ENCODE measurements around the gene GPR148.

Gene GPR148

DNA sequence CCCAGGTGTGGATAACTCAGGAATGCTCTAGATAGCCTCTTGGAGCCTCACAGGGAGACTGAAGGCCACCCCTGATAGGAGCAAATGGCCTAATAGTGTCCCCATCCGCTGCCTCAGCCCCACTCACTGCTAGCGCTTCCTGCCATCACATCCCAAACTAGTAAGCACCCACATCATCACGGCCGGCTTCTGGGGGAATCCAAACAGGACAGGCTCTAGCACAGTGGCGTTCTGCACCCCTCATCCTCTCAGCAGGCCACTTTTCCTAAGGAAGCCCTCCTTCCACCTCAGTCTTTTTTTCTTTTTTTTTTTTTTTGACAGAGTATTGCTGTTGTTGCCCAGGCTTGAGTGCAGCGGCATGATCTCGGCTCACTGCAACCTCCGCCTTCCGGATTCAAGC, 20.2 kb downstream of the GPR148 start:
- no peak for DNase-seq (ENCODE audit: low read depth in 2 of 2, low spot score in 1 of 2)

DNA sequence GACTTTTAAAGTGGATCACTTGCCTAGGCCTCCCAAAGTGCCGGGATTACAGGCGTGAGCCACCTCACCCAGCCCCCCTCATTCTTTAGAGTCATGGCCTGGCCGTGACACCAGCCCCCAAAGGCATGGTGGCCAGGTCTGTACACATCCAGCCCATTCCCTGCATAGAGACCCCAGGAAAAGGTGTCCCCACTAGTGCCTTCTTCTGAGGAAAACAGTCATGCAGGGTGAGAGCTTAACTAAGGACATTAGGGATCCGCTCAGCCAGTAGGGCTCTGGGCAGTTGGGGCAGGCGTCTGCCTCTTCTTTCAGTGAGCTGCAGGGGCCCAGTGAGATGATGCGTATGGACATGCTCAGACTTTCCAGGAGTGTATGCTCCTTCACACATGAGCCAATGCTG, 20.8 kb downstream of the GPR148 start:
- DNase-seq (ENCODE audit: low read depth in 2 of 2, low spot score in 1 of 2), result no peak

DNA sequence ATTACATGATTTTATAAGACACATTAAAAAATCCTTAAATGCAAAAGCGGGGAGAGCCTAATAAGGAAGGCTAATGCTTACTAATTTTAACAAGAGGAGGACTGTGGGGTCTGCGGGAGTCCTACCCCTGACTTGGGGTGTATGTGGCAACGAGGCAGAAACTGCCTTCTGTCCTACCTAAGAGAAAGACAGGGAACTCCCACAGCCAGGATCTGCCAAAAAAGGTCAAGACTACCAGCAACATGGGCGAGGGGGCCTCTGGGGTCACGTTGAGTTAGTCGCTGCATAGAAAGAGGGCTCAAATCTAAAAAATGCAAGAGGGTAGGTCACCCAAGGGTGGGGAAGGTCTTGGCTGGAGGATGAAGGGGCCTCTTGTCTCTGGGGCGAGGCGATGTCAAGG, 25.9 kb downstream of the GPR148 start:
- no peak for DNase-seq (ENCODE audit: low read depth in 2 of 2, low spot score in 1 of 2)

DNA sequence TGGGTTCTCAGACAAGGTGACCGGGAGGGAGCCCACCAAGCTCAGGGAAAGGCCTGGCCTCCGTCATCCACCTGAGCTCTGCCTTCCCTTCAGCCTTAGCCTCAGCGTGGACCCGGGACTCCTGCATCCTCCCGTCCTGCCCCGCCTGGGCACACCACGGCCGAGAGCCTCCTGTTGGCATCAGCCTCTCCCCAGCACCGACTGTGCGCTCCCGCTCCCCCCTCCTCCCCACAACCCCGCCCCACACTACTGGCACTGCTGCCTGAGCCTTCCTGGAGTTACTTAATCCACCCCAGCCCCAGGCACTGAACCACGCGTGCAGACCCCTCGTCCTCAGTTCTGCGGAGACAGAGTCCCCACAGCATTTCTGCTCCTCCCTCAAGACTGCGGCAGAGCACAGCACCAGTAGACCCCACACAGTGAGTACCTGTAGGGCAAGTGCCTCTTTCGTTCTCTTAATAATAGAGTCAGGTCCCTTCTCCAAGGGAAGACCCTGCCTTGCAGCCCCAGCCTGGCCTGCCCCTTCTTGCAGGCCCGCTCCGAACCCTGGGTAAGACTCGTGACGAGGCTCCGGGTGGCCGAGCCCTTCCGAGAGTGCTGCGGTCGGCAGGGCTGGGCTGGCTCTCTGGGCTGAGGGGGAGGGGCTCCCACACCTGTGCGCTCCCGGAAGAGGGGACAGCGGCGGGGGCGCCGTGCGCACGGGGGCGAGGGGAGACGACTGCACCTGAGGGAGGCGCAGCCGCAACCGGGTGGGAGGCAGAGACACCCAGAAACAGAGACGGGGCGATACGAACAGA, 26.6 kb downstream of the GPR148 start, which contains the start of gene AMER3:
AMER3 (plus strand) TSS at position 285 of the 797 bp plus-strand sequence. CDS start 6,533 bp downstream, outside the sequence.
- DNase-seq (ENCODE audit: low read depth in 2 of 2, low spot score in 1 of 2), result no peak

DNA sequence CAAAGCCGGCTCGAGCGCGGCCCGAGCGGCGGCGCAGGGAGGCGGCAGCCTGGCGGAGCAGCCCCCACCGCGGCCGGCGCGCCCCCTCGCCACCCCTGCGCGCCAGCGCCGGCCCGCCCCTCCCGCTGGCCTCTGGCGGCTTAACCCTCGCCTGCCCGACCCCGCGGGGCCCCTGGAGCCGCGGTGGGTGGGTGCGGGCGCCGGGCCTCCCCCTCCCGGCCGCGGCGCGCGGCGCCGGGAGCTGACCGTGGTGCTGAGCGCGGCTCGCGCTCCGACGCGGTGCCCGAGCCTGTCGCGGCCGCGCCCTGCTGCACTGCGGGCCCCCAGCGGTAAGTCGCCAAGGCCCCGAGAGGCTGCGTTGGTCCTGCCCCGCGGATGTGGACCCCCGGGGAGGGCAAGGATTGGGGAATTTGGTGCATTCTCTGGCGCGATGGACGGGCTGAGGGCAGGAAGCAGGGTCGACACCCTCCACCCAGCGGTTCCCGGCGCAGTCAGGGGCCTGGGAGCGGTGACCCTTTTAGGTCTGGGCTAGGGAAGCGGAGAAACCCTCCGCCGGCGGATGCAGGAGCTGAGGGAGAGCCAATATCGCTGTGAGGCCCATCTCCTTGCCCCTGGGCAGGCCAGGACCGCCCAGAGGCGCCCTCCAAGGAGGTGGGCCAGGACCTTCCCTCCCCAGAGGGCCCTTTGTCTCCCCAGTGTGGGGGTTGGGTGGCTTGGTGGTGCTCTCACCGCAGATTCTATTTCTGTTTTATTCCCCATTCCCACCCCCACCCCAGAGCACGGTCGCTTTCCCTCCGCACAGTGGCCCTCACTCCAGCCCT, 27.4 kb downstream of the GPR148 start:
- no peak for DNase-seq (ENCODE audit: low read depth in 2 of 2, low spot score in 1 of 2)

DNA sequence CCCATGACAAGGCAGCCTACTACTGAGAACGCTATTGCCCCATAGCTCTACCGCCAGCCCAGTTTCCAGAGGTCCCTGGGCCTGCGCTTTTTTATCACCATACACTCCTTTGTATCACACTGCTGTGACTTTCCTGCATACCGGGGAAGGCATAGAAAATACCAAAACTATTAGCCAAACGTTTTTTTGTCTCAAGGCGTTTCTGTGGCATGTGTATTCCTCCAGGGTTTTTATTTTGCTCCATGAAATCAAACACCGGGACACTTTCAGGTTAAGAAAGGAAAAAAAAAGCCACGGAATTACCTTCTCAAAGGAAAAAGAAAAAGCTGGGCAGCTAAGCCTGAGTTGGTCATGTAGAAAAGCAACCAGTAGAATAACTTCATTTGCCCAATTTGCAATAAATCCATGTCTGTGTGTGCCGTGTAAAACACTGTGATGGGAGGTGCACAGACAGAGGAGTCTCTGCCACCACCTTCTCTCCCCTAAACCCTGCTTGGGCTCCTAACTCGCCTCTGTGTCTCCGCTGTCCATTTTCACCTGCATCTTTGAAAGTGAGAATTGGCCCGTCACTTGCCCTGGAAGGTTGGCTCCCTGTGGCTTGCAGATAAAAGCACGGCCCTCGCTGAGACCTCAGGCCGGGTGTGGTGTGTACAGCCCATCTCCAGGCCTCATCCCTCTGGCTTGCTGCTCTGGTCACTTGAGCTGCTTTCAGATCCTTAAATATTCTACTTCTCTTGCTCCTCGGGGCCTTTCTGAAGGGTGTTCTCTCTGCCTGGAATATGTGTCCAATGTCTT, 28.2 kb downstream of the GPR148 start:
- DNase-seq (ENCODE audit: low read depth in 2 of 2, low spot score in 1 of 2), result no peak

DNA sequence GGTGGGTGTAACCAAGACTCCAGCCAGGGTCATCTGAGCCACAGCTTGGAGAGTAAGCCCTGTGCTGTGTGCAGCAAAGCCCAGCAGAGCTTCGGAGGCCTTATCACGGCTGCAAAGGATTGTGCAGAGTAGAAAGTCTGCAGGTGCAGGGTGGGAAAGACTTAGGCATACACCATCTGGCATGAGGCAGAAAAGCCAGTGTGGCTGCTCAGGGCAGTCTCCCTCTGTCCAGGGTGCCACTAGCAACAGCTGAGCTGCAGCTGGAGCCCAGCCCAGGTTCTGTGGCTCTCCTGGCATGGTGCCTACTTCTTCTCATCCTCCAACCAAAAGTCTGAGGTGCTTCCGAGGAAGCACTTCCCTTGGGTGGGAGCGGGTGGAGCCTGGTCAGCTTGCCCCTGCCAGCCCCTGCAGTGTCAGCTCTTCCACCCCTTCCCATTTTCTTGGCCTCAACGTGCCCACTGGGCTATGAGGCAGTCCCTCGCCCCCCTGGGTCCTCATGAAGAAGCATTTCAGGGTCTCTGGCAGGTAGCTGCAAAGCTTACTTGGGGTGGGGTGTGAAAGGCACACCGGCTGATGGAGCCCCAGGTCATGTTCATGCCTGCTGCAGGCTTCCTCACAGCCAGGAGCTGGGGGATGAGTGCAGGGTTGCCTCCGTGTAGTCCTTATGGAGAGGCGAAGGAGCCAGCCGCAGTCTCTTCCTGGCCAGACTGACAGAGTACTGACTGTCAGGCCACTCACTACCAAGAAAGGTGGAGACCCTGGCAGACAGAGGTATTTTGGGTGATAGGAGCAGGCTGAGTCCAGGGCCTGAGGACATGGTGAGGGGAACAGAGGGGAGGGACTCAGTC, 31.3 kb downstream of the GPR148 start:
- no peak for DNase-seq (ENCODE audit: low read depth in 2 of 2, low spot score in 1 of 2)

DNA sequence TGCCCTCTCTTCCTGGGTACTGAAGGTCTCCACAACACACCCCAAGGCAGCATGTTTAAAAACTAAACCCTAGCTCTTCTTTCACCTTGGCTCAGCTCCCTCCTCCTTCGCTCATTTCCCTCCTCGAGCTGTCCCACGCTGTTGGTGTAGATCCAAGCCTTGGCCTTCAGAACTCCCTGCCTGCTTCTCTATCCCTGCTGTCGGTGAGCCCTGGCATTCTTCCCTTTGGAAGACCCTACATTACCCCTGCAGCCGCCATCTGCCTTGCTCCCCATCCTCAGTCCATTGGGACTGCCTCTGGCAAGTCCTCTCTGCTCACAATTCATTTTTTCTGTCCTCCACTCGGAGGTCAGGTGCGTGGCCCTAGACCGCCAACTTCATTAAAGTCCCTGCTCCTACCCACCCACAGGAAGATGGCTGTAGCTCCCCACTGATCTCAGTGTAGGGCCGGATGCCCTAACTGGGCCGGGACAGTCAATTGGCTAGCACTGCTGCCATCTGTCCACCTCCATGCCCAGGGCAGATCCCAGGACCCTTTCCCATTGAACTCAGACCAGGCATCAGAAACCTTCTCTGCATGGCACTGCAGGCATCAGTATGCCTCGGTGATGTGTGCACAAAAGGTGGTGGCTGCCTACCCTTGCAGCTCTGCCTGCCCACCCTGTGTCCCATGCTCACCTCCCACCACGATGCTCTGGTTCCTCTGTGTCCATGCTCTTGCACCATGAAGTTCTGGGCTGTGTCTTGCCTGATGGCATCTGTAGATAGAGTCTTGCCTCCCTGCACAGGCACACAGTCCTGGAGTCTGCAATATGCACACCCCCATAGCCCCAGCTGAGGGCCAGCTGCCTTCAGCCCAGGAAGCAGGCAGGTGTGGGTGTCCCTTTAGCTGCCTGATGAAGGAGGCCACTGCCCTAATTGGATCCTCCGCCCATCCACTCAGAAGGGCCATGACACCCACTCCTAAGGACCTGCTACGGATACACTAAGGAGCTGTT, 32.2 kb downstream of the GPR148 start:
- no peak for DNase-seq (ENCODE audit: low read depth in 2 of 2, low spot score in 1 of 2)

DNA sequence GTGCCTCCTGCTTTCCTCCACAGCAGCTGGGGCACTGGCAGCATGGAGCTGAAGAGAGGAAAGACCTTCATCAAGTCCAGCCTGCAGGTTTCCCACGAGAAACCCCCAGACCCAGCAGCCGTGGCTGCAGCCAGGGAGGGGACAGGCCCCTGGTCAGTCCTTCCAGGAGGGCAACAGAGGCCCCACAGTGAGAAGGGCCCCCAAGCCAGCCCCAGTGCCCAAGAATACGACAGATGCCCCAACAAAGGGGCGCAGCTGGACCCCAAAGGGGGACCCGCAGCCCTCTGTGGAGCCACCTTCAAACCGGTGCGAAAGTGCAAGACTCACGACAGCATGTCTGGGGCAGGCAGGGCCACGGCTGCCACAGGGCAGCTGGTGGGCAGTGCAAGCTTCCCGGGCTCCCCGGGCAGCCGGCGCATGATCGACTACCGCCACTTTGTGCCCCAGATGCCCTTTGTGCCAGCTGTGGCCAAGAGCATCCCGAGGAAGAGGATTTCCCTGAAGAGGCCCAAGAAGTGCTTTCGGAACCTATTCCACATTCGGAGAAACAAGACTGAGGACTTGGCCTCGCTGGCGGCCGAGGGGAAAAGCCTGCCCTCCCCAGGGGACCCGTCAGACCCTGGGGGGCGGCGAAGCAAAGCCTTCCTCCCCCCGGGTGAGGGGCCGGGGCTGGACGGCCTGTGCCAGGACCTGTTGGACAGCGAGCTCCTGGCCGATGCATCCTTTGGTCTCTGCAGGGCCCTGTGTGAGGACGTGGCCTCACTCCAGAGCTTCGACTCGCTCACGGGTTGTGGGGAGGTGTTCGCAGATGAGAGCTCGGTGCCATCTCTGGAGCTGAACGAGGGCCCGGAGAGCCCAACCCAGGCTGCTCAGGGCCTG, 33.4 kb downstream of the GPR148 start:
- no peak for DNase-seq (ENCODE audit: low read depth in 2 of 2, low spot score in 1 of 2)

DNA sequence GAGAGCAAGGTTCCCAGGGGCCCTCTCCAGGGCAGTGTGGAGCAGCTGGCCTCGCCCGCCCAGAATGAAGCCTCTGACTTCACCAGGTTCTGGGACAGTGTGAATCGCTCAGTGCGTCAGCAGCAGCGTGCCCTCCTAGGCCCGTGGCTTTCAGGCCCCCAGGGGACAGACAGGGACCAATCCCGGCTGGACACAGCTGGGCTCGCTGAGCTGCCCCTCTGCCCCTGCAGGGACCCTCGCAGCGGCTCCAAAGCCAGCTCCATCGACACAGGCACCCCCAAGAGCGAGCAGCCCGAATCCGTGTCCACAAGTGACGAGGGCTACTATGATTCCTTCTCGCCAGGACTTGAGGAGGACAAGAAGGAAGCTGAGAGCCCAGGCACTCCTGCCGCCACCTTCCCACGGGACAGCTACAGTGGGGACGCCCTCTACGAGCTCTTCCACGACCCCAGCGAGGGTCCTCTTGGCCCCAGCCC, 34.1 kb downstream of the GPR148 start:
- no peak for DNase-seq (ENCODE audit: low read depth in 2 of 2, low spot score in 1 of 2)

DNA sequence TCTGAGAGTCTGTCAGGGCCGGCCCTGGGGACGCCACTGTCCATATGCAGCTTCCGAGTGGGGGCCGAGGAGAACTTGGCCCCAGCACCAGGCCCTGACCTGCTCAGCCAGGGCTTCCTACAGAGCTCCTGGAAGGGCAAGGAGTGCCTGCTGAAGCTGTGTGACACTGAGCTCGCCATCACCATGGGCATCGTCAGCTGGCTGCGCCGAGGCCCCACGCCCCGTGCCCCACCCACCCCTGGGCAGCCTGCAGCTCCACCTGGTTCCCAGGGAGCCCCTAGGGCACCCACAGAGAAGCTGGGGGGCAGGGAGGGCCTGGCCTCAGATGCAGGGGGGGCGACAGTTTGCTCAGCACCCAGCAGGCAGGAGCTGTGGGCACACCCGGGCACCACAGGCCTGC, 34.5 kb downstream of the GPR148 start:
- DNase-seq (ENCODE audit: low read depth in 2 of 2, low spot score in 1 of 2), result no peak

DNA sequence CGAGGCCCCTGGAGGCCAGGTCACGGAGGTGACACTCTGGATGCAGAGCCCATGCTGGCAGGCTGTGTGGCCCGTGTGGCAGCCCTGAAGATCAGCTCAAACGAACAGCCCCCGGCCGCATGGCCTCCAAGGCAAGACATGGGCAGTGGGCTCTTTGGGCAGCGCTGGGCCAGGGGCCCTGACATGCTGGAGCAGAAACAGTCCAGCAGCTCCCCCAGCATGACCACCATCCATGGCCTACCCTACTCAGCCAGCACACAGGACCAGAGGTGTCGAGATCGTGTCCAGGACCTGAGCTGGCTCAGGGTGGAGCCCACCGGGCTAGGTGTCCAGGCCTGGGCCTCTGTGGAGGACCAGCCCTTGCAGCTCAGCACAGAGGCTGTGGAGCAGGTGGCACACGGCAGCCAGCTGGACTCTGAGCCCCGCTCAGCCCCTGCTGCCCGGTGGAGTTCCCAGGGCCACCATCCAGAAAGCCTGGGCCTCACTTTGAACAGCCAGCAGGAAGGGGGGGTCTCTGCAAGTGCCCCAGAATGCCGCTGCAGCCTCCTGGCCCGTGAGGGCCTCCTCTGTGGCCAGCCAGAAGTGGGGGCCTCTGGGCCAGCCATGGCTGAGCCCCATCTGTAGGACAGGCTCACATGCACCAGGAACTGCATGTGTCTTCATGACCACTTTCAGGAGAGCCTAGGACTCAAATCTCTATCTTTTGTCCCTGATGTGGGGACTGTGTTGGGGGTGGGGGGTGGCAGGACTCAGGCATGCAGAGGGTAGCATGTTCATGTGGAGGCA, 35.4 kb downstream of the GPR148 start:
- no peak for DNase-seq (ENCODE audit: low read depth in 2 of 2, low spot score in 1 of 2)

DNA sequence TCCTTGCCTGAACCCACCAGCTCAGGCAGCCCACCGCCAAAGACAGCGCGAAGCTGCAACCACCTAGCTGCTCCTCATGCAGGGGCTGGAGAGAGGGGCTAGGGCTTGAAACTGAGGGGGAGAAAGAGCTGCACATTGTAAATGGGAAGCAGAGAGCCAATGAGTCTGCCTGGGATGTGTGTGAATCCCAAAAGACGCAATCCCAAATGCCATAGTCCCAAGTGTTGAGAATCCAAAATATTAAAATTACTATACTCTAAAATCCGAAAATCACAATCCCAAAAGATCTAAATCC, 35.9 kb downstream of the GPR148 start:
- no peak for DNase-seq (ENCODE audit: low read depth in 2 of 2, low spot score in 1 of 2)

DNA sequence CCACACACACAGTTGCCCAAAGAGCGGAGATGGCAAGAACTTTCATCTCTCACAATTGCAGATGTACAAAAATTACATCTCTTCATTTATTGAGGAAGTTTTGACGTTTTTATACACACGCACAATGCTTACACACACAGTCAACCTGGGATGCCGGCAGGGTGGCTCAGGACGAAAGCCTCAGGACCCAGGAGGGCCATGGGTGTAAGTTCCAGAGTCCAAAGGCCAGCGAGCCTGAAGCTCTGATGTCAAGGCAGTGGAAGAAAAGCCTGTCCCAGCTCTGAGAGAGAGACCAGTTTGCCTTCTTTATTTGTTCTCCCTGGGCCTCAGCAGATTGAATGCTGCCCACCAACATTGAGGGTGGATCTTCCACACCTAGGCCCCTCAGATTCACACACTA, 36.6 kb downstream of the GPR148 start:
- DNase-seq (ENCODE audit: low read depth in 2 of 2, low spot score in 1 of 2), result no peak

DNA sequence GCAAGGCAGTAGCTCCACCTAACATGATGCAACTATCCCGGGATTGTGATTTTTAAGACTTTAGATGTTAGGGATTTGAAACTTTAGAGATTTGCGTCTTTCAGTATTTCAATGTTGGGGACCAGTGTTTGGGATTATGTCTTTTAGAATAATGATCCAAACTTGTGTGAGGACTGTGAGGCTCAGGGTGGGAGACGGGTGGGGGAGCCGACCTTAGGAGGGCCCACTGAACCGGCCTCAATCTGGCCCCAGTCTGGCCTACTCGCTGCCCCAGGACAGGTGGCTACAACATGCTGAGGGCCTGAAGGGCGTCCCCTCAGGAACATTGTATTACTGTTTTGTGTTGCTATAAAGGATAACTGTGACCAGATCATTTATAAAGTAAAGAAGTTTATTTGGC, 37.2 kb downstream of the GPR148 start:
- no peak for DNase-seq (ENCODE audit: low read depth in 2 of 2, low spot score in 1 of 2)

DNA sequence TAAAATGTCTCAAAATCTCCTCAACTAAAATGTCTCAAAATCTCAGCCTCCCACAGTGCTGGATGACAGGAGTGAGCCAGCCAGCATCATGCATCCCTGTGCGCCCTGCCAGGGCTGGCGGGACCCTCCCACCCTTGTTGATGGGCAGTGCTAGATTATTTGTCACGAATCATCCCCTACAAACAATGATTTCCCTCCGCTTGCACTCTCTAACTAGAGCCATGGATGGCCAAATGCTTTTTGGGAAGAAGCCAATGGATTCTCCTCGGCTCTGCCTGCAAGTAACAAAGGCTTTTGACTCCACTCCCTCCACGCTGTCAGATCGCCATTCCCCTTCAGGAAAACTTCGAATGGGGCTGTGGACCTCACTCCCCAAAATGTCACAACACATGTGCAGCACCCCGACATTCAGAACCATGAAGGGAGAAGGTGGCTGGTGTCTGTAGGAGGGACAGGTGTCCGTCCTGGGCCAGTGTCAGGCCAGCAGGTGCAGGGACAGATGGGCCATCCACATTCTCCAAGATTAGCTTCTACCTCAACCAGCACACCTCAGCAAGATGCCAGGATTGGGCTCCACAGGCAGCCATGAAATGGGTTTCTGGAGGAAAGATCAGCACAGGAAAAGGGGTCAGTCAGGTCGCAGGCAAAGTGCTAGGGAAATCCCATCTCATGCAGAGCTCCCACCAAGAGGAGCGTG, 38.0 kb downstream of the GPR148 start:
- no peak for DNase-seq (ENCODE audit: low read depth in 2 of 2, low spot score in 1 of 2)

DNA sequence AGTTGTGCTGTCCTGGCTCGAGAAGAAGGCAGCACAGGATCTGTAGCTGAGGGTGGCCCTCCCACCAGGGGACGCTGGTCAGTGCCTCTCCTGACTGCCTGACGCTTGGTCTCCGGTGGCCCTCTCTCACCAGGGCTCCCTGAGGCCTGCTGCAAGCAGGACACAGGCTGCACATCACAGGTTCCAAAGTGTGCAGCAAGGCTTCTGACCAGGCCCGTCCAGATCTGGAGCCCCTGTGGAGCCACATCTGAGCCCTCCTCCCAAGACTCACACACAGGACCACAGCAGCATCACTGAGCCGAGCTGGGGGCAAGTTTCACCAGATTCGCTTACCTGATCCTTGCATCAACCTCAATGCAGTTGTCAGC, 38.5 kb downstream of the GPR148 start:
- DNase-seq (ENCODE audit: low read depth in 2 of 2, low spot score in 1 of 2), result no peak
